Caco-2 (cell line): Measurements from ENCODE around the gene TARBP2. TPM values are rescaled to one million over a fixed set of nuclear protein-coding genes. Genes with fewer than 3 reads are reported as not detected.

ENCODE experiments used
- BruUV-seq: library from RNA; stranded (reverse); fragments of 400-500 nt; replicated peaks from 2 replicates; lab custom pipeline; 2021; lab: Mats Ljungman, UMichigan
- CTCF ChIA-PET: fragments of 300-600 bp; sonication (Branson Sonifier 250); formaldehyde crosslinking; loops from one replicate; lab custom pipeline; 2022; ENCODE audit warnings: antibody characterized with exemption; lab: Charles Lee
- POLR2A ChIA-PET: fragments of 300-600 bp; sonication (Branson Sonifier 250); formaldehyde crosslinking; loops from one replicate; lab custom pipeline; 2022; ENCODE audit warnings: antibody characterized with exemption; lab: Charles Lee
- DNase-seq, 2 experiments: peaks; one replicate each; pipeline versions ENCODE4 v3.0.0 to v3.0.0-alpha.2; 2020 to 2022
- H3K27me3 ChIP-seq: replicated peaks from 2 replicates; pipeline ENCODE4 v1.6.0; 2011; ENCODE audit warnings: low read length; ENCODE audit not compliant: control insufficient read depth, insufficient read depth
- H3K36me3 ChIP-seq: 2 replicates; pipeline ENCODE4 v1.5.1; 2011; ENCODE audit warnings: low read length; ENCODE audit not compliant: control insufficient read depth, insufficient read depth
- H3K4me1 ChIP-seq: fragments of 250-450 bp; sonication (Bioruptor Pico); 2 replicates; pipeline ENCODE4 v1.5.1; 2020; ENCODE audit warnings: mild to moderate bottlenecking
- H3K4me3 ChIP-seq: 2 replicates; pipeline ENCODE4 v1.5.1; 2011; ENCODE audit warnings: low read depth, mild to moderate bottlenecking, control low read depth, low read length
- H3K9me3 ChIP-seq: fragments of 250-450 bp; sonication (Bioruptor Pico); 2 replicates; pipeline ENCODE4 v1.5.1; 2020; ENCODE audit warnings: mild to moderate bottlenecking, moderate library complexity
- H3K27ac Mint-ChIP-seq: one replicate; pipeline ENCODE4 v1.8.0; 2022; ENCODE audit warnings: mixed read lengths; ENCODE audit not compliant: unreplicated experiment
- H3K27me3 Mint-ChIP-seq: one replicate; pipeline ENCODE4 v1.8.0; 2022; ENCODE audit warnings: mixed read lengths; ENCODE audit not compliant: insufficient read depth, unreplicated experiment
- H3K36me3 Mint-ChIP-seq: one replicate; pipeline ENCODE4 v1.8.0; 2022; ENCODE audit warnings: mild to moderate bottlenecking, mixed read lengths; ENCODE audit not compliant: insufficient read depth, unreplicated experiment
- H3K4me1 Mint-ChIP-seq: one replicate; pipeline ENCODE4 v1.8.0; 2022; ENCODE audit warnings: low read depth, mixed read lengths; ENCODE audit not compliant: unreplicated experiment
- H3K4me3 Mint-ChIP-seq: one replicate; pipeline ENCODE4 v1.8.0; 2022; ENCODE audit warnings: mild to moderate bottlenecking, moderate library complexity, mixed read lengths; ENCODE audit not compliant: unreplicated experiment
- H3K9me3 Mint-ChIP-seq: one replicate; pipeline ENCODE4 v1.8.0; 2022; ENCODE audit warnings: mixed read lengths; ENCODE audit not compliant: unreplicated experiment
- intact Hi-C: fragments of 100-400 bp; cut with micrococcal nuclease; formaldehyde crosslinking; loops from one replicate; pipeline ENCODE4 v1.10.0; 2022; ENCODE audit not compliant: unreplicated experiment
- total RNA-seq: library from RNA; stranded (reverse); gene quantifications from 2 replicates; pipeline ENCODE4 v1.2.3, GENCODE V29; 2022
- TF ChIP-seq, protein P1 (sequence below), 2 experiments: fragments of 200-600 bp in 1 of 2; IDR thresholded peaks; 1 replicate in 1 of 2; 2 replicates in 1 of 2; pipeline versions ENCODE4 v1.5.1 to v1.8.0; 2011 to 2022; ENCODE audit warnings: antibody characterized with exemption in 1 of 2, control low read depth in 1 of 2, inconsistent platforms in 1 of 2, low read depth in 1 of 2, low read length in 1 of 2, mild to moderate bottlenecking in 1 of 2, moderate library complexity in 1 of 2; ENCODE audit not compliant: insufficient read depth in 1 of 2, severe bottlenecking in 1 of 2, unreplicated experiment in 1 of 2

TARBP2 gene
- total RNA-seq, 1 experiment from 2014 or later = 50.7 TPM

DNA sequence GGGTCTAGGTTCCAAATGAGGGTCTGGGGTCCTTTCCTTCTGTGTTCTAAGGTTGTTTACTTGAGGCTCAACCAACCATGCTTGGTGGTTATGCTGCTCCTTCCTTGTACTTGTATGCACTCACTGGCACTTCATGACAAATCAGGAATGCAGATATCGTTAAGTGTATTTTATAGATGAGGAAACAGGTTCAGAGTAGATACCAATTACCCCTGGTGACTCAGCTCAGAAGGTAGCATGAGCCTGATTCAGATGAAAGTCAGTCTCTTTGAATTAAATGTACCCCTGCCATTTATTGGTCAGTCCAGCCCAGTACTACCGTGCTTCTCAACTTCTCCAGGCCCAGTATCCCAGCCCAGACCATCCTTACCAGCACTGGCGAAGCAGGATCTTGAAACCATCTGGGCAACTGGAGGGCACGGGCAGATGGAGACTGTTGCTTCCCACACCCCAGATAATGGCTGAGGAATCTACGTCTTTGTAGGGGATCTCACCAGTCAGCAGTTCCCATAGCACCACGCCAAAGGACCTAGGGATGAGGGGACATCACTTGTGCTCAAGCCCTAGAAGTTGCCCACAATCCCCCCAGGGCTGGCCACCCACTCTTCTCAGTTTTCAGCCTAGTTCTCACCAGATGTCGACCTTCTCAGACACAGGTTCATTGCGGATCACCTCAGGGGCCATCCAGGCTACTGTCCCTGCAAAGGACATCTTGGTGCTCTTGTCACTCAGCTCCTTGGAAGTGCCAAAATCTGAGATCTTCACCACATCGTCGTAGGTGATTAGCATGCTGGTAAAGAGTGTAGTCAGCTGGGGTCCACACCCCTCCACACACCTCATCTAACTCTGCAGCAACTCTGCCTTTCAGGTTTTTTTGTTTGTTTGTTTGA lies 16.2 kb upstream of the TARBP2 start:
- Mint-ChIP-seq H3K4me1 (no peaks in the 10 kb centered on the region), H3K27ac (peak overlapping the region; percentile 1), H3K36me3 (peaks cover 86% of the 10 kb centered on the region), H3K27me3 (no peaks in the 10 kb centered on the region), H3K9me3 (no peaks in the 10 kb centered on the region), H3K4me3 (no peak overlapping the region)
- Histone ChIP-seq H3K4me1 (no peaks in the 10 kb centered on the region; the same call in 1 of the 2 replicates), H3K27me3 (no peaks in the 10 kb centered on the region), H3K36me3 (peaks cover 9% of the 10 kb centered on the region), H3K9me3 (no peaks in the 10 kb centered on the region), H3K4me3 (no peak overlapping the region)
- no TSS peak for BruUV-seq
- ChIA-PET CTCF (no interaction called here), POLR2A (no interaction called here)
- DNase-seq = no peak
- intact Hi-C loops = no loop called here
- TF ChIP-seq, protein P1, sequence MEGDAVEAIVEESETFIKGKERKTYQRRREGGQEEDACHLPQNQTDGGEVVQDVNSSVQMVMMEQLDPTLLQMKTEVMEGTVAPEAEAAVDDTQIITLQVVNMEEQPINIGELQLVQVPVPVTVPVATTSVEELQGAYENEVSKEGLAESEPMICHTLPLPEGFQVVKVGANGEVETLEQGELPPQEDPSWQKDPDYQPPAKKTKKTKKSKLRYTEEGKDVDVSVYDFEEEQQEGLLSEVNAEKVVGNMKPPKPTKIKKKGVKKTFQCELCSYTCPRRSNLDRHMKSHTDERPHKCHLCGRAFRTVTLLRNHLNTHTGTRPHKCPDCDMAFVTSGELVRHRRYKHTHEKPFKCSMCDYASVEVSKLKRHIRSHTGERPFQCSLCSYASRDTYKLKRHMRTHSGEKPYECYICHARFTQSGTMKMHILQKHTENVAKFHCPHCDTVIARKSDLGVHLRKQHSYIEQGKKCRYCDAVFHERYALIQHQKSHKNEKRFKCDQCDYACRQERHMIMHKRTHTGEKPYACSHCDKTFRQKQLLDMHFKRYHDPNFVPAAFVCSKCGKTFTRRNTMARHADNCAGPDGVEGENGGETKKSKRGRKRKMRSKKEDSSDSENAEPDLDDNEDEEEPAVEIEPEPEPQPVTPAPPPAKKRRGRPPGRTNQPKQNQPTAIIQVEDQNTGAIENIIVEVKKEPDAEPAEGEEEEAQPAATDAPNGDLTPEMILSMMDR (IDR thresholded peaks at IDR 0.05; ENCODE audit: insufficient read depth in 1 of 2, low read depth in 1 of 2, low read length in 1 of 2, severe bottlenecking in 1 of 2, unreplicated experiment in 1 of 2) = no peak

DNA sequence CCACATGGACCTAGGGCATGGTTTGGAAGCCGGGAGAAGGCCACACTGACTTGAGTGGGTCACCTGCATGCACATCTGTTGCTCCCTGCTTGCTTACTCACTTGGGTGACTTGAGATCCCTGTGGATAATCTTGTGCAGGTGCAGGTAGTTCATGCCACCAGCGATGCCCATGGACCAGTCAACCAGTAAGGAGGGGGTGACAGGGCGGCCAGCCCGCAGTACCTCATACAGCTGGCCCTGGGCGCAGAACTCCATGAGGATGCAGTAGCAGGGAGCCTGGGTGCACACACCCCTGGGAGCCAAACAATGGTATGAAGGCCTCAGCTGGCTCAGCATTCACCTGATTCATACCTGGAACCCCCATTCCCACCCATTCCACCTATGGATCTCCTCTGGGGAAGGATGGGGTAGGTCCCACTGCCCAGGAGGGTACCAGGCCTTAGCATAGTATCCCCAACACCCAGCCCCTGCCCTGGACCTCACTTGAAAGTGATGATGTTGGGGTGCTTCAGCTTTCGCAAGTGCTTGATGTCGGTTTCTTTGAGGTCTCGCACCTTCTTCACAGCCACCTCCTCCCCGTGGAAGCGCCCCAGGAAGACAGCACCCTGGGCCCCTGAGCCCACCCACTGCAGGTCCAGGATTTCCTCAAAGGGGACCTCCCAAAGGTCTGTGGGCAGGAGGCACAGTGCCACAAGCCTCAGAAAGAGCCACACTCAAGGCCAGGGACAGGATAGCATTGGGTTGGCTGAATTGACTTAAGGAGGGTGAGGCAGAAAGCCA lies 14.9 kb upstream of the TARBP2 start:
- peak overlapping the region; percentile 72 for H3K27ac Mint-ChIP-seq
- POLR2A ChIA-PET = interaction anchor here (0.6 kb wide), 1 partner anchor 211 kb away, joined by 3 read pairs; no protein-coding TSS in a partner anchor
- no TSS peak for BruUV-seq
- H3K4me3 ChIP-seq = no peak overlapping the region
- TF ChIP-seq, protein P1 (IDR thresholded peaks at IDR 0.05; ENCODE audit: insufficient read depth in 1 of 2, low read depth in 1 of 2, low read length in 1 of 2, severe bottlenecking in 1 of 2, unreplicated experiment in 1 of 2) = no peak
- H3K27me3 Mint-ChIP-seq = no peaks in the 10 kb centered on the region
- no peaks in the 10 kb centered on the region; the same call in 1 of the 2 replicates for H3K4me1 ChIP-seq
- H3K4me3 Mint-ChIP-seq = no peak overlapping the region
- peaks cover 82% of the 10 kb centered on the region for H3K36me3 Mint-ChIP-seq
- H3K9me3 ChIP-seq = no peaks in the 10 kb centered on the region
- H3K4me1 Mint-ChIP-seq = no peaks in the 10 kb centered on the region
- DNase-seq = peak in 1 of 2 experiments; percentile 17
- intact Hi-C loops = no loop called here
- CTCF ChIA-PET = no interaction called here
- H3K36me3 ChIP-seq = peaks cover 9% of the 10 kb centered on the region
- H3K9me3 Mint-ChIP-seq = no peaks in the 10 kb centered on the region
- H3K27me3 ChIP-seq = no peaks in the 10 kb centered on the region
